ENCODE data around the gene BNIP3. TPM values are rescaled to one million over a fixed set of nuclear protein-coding genes. Genes with fewer than 3 reads are reported as not detected.

The BNIP3 gene
- total RNA-seq, 1 experiment from 2014 or later, result 37.5 TPM

- ChIA-PET RAD21 (ENCODE audit: low non-redundant PET in 1 of 2, low total read pairs in 2 of 2, uncharacterized antibody in 2 of 2, unreplicated experiment in 2 of 2) (no interaction called here), POLR2A (no interaction called here), CTCF (no interaction called here)
- Histone ChIP-seq H3K4me2 (ENCODE audit: low read length) (no peak overlapping the region), H3K27ac (ENCODE audit: low read depth, low read length) (no peak overlapping the region), H2AFZ (ENCODE audit: low read depth, low read length, poor library complexity, severe bottlenecking) (no peak overlapping the region), H3K4me3 (replicated peaks in 1 of 2; ENCODE audit: low read depth in 1 of 2, low read length in 2 of 2) (no peak overlapping the region), H4K20me1 (ENCODE audit: insufficient read depth) (no peaks in the 10 kb centered on the region), H3K4me1 (ENCODE audit: control insufficient read depth in 1 of 2, insufficient read depth in 2 of 2, low read length in 2 of 2) (no peaks in the 10 kb centered on the region), H3K9me3 (ENCODE audit: control insufficient read depth in 1 of 2, insufficient read depth in 1 of 2, low read depth in 1 of 2, low read length in 2 of 2) (no peaks in the 10 kb centered on the region), H3K79me2 (ENCODE audit: insufficient read depth, low read length) (peaks cover 93% of the 10 kb centered on the region), H3K9ac (ENCODE audit: low read length) (no peak overlapping the region), H3K9me2 (ENCODE audit: insufficient read depth) (no peaks in the 10 kb centered on the region), H3K27me3 (ENCODE audit: insufficient read depth, low read length) (no peaks in the 10 kb centered on the region), H3K36me3 (ENCODE audit: control insufficient read depth in 1 of 2, insufficient read depth in 2 of 2, low read length in 2 of 2) (no peaks in the 10 kb centered on the region)
- DNase-seq (ENCODE audit: low read depth, low spot score), result no peak
- BruUV-seq (replicated peaks), result no TSS peak
- no peak for ATAC-seq
- intact Hi-C loops (cut with micrococcal nuclease), result no loop called here
- TF ChIP-seq CTCF (IDR thresholded peaks at IDR 0.05 in 2 of 3, conservative IDR thresholded peaks at IDR 0.05 in 1 of 3; ENCODE audit: borderline replicate concordance in 1 of 3, insufficient read depth in 1 of 3, low read depth in 2 of 3, low read length in 2 of 3) (no peak), EZH2phosphoT487 (IDR thresholded peaks at IDR 0.05; ENCODE audit: borderline replicate concordance) (no peak), REST (IDR thresholded peaks at IDR 0.05; ENCODE audit: low read depth) (no peak), FOSL1 (IDR thresholded peaks at IDR 0.05; ENCODE audit: low read depth) (no peak), POLR2AphosphoS5 (IDR thresholded peaks at IDR 0.05; ENCODE audit: low read depth, low read length) (no peak), ZNF274 (IDR thresholded peaks at IDR 0.05; ENCODE audit: low read depth, low read length) (no peak), POLR2A (IDR thresholded peaks at IDR 0.05; ENCODE audit: borderline replicate concordance, extremely low read depth, insufficient read depth, insufficient read length) (no peak), SIN3A (IDR thresholded peaks at IDR 0.05; ENCODE audit: low read depth) (no peak), EGR1 (IDR thresholded peaks at IDR 0.05; ENCODE audit: low read depth) (no peak), SP1 (IDR thresholded peaks at IDR 0.05; ENCODE audit: low read depth) (no peak), ELF1 (IDR thresholded peaks at IDR 0.05; ENCODE audit: borderline replicate concordance, low read depth) (no peak)
Measured at GRCh38 chr10:131929122-131929845, 52.4 kb downstream of the BNIP3 start.

Measured in HCT116 (cell line).